IMR-90 (cell line): ENCODE measurements around the gene USP17L13. TPM values are rescaled to one million over a fixed set of nuclear protein-coding genes. Genes with fewer than 3 reads are reported as not detected.
"Not testable (repeated sequence)": the region's sequence is repeated elsewhere in the genome, so short reads cannot be mapped to it uniquely, and the experiment has no call there.

Source experiments
- ATAC-seq: fragments of 200-7000 bp; cut with Tn5 transposase; 2 replicates; pipeline ENCODE4 v1.9.1; 2020; ENCODE audit warnings: low read depth, mild to moderate bottlenecking, moderate library complexity
- BruUV-seq: library from RNA; stranded (reverse); fragments of 400-500 nt; replicated peaks from 2 replicates; lab custom pipeline; 2021; lab: Mats Ljungman, UMichigan
- CTCF ChIA-PET: fragments of 300-600 bp; formaldehyde crosslinking; extraction: SDS; loops from one replicate; lab custom pipeline; 2021; ENCODE audit warnings: antibody characterized with exemption; lab: Yijun Ruan, JAX
- POLR2A ChIA-PET: fragments of 300-600 bp; sonication (Branson Sonifier 250); formaldehyde crosslinking; loops from one replicate; lab custom pipeline; 2022; ENCODE audit warnings: antibody characterized with exemption; ENCODE audit not compliant: unreplicated experiment; lab: Charles Lee
- DNase-seq: peaks from one replicate; pipeline ENCODE4 v3.0.0; 2013
- H2AFZ ChIP-seq: replicated peaks from 2 replicates; pipeline ENCODE3; 2013; ENCODE audit warnings: low read length, mild to moderate bottlenecking; ENCODE audit not compliant: poor library complexity
- H2AK5ac ChIP-seq: 2 replicates; pipeline ENCODE4 v1.6.1; 2013; ENCODE audit warnings: low read depth, low read length, inconsistent platforms
- H2AK9ac ChIP-seq: replicated peaks from 2 replicates; pipeline ENCODE3; 2013; ENCODE audit warnings: mild to moderate bottlenecking, low read depth, low read length, moderate library complexity; ENCODE audit not compliant: poor library complexity
- H2BK120ac ChIP-seq: 2 replicates; pipeline ENCODE4 v1.6.1; 2013; ENCODE audit warnings: low read depth, low read length, inconsistent platforms
- H2BK15ac ChIP-seq: 3 replicates; pipeline ENCODE4 v1.6.1; 2013; ENCODE audit warnings: low read depth, low read length, inconsistent platforms
- H2BK20ac ChIP-seq: 2 replicates; pipeline ENCODE4 v1.6.1; 2013; ENCODE audit warnings: low read depth, mild to moderate bottlenecking, inconsistent platforms, low read length, moderate library complexity
- H2BK5ac ChIP-seq: 2 replicates; pipeline ENCODE4 v1.6.1; 2013; ENCODE audit warnings: mild to moderate bottlenecking, low read depth, low read length, inconsistent platforms; ENCODE audit not compliant: poor library complexity, severe bottlenecking
- H3K14ac ChIP-seq: replicated peaks from 2 replicates; pipeline ENCODE4 v1.6.1; 2013; ENCODE audit warnings: low read depth, low read length, inconsistent platforms
- H3K18ac ChIP-seq: 2 replicates; pipeline ENCODE4 v1.6.1; 2013; ENCODE audit warnings: low read depth, low read length, control low read depth
- H3K23ac ChIP-seq: 2 replicates; pipeline ENCODE4 v1.6.1; 2013; ENCODE audit warnings: low read depth, low read length, inconsistent platforms
- H3K27ac ChIP-seq: 2 replicates; pipeline ENCODE4 v1.5.1; 2013; ENCODE audit warnings: mild to moderate bottlenecking, control low read depth, low read length; ENCODE audit not compliant: insufficient read depth
- H3K27me3 ChIP-seq: 2 replicates; pipeline ENCODE4 v1.6.1; 2013; ENCODE audit warnings: low read length; ENCODE audit not compliant: control insufficient read depth, insufficient read depth
- H3K36me3 ChIP-seq: 2 replicates; pipeline ENCODE4 v1.6.1; 2013; ENCODE audit warnings: low read length, mixed read lengths; ENCODE audit not compliant: control insufficient read depth, insufficient read depth
- H3K4ac ChIP-seq: 2 replicates; pipeline ENCODE4 v1.6.1; 2013; ENCODE audit warnings: low read depth, low read length, inconsistent platforms
- H3K4me1 ChIP-seq: 2 replicates; pipeline ENCODE4 v1.6.1; 2013; ENCODE audit warnings: low read length, mixed read lengths; ENCODE audit not compliant: control insufficient read depth, insufficient read depth
- H3K4me2 ChIP-seq: 2 replicates; pipeline ENCODE4 v1.6.1; 2013; ENCODE audit warnings: low read depth, mild to moderate bottlenecking, control low read depth, low read length, moderate library complexity
- H3K4me3 ChIP-seq: 2 replicates; pipeline ENCODE4 v1.5.1; 2013; ENCODE audit warnings: low read depth, mild to moderate bottlenecking, control low read depth, low read length, moderate library complexity; ENCODE audit not compliant: insufficient read depth
- H3K56ac ChIP-seq: 2 replicates; pipeline ENCODE4 v1.6.1; 2013; ENCODE audit warnings: low read length, inconsistent platforms; ENCODE audit not compliant: insufficient read depth; ENCODE audit errors: extremely low read depth
- H3K79me1 ChIP-seq, 2 experiments: 2 replicates each; pipeline ENCODE4 v1.6.1; 2013; ENCODE audit warnings: low read length in 2 of 2, inconsistent platforms in 1 of 2, low read depth in 1 of 2
- H3K9ac ChIP-seq: 2 replicates; pipeline ENCODE4 v1.6.1; 2013; ENCODE audit warnings: low read depth, low read length, control low read depth
- H3K9me1 ChIP-seq: 2 replicates; pipeline ENCODE4 v1.6.1; 2013; ENCODE audit warnings: low read length, inconsistent platforms; ENCODE audit not compliant: insufficient read depth
- H3K9me3 ChIP-seq: 2 replicates; pipeline ENCODE4 v1.6.1; 2013; ENCODE audit warnings: low read length; ENCODE audit not compliant: control insufficient read depth, insufficient read depth
- H4K20me1 ChIP-seq: 2 replicates; pipeline ENCODE4 v1.6.1; 2013; ENCODE audit warnings: low read length, inconsistent platforms; ENCODE audit not compliant: insufficient read depth
- H4K5ac ChIP-seq: 2 replicates; pipeline ENCODE4 v1.6.1; 2013; ENCODE audit warnings: mild to moderate bottlenecking, low read depth, low read length, control low read depth
- H4K8ac ChIP-seq, 2 experiments: 2 replicates each; pipeline ENCODE4 v1.6.1; 2013; ENCODE audit warnings: low read depth in 2 of 2, low read length in 2 of 2, control low read depth in 1 of 2, inconsistent platforms in 1 of 2
- H4K91ac ChIP-seq: 2 replicates; pipeline ENCODE4 v1.6.1; 2013; ENCODE audit warnings: low read depth, low read length, inconsistent platforms; ENCODE audit not compliant: insufficient read depth
- WGBS, 2 experiments: methylation state at CpG; one replicate each; pipeline versions ENCODE4 v1.1.5 to v1.1.7; 2013; ENCODE audit warnings: missing lambda C conversion rate in 2 of 2; ENCODE audit not compliant: insufficient read length in 1 of 2; ENCODE audit errors: extremely low coverage in 2 of 2; 5-methylcytosine and 5-hydroxymethylcytosine counted together
- dilution Hi-C: fragments of 300-500 bp; cut with HindIII; formaldehyde crosslinking; loops from one replicate; pipeline ENCODE4 v1.14.3; 2018; ENCODE audit warnings: low sequenced_read_pairs; ENCODE audit not compliant: unreplicated experiment
- in situ Hi-C: fragments of 300-500 bp; cut with MboI; formaldehyde crosslinking; loops from 3 replicates; pipeline ENCODE4 v1.14.3; 2019; ENCODE audit warnings: low sequenced_read_pairs, inconsistent platforms, mixed read lengths
- intact Hi-C: fragments of 100-400 bp; cut with micrococcal nuclease; formaldehyde crosslinking; loops from 2 replicates; pipeline ENCODE4 v1.10.0; 2022
- polyA plus RNA-seq, 3 experiments: library from polyadenylated mRNA; depleted of rRNA; stranded (reverse); fragments of >200 nt; gene quantifications; 2 replicates each; pipeline ENCODE4 v1.2.3, GENCODE V29; 2012; ENCODE audit warnings: low replicate concordance in 1 of 3
- total RNA-seq: library from RNA; depleted of rRNA; stranded (reverse); fragments of >200 nt; gene quantifications from 2 replicates; pipeline ENCODE4 v1.2.3, GENCODE V29; 2012

Gene USP17L13
- total and polyA plus RNA-seq, 2 of the 4 experiments (the other 2 are of a cell fraction) = not detected

- H3K79me1 ChIP-seq, POLR2A ChIA-PET, BruUV-seq, H3K23ac ChIP-seq, in situ Hi-C loops, H2AK5ac ChIP-seq, H2BK20ac ChIP-seq, H2BK15ac ChIP-seq, H3K4ac ChIP-seq, H4K20me1 ChIP-seq, H3K36me3 ChIP-seq, H2BK120ac ChIP-seq, H3K4me2 ChIP-seq, H4K5ac ChIP-seq, dilution Hi-C loops, H4K91ac ChIP-seq, H3K14ac ChIP-seq, ATAC-seq, intact Hi-C loops, H3K56ac ChIP-seq, H3K9me1 ChIP-seq, H2AK9ac ChIP-seq, H3K9me3 ChIP-seq, H3K27me3 ChIP-seq, H3K27ac ChIP-seq, DNase-seq, H2AFZ ChIP-seq, H3K18ac ChIP-seq, H3K4me1 ChIP-seq, H4K8ac ChIP-seq, H2BK5ac ChIP-seq, H3K4me3 ChIP-seq, CTCF ChIA-PET, H3K9ac ChIP-seq: not testable (repeated sequence)
- WGBS, 2 experiments = no CpG with 5 or more reads among the region's 13 CpGs
These were observed 37.9 kb downstream of the USP17L13 start, which contains the start of gene USP17L21 for GRCh38 chr4:9262572-9262971. TSS of gene USP17L21 (plus strand) at chr4:9262872. CDS start at chr4:9262872, 0 bp downstream.

GRCh38 chr4:9267319-9267718 lies 42.6 kb downstream of the USP17L13 start, which contains the start of gene USP17L22:
TSS of gene USP17L22 (plus strand) at chr4:9267619. CDS start at chr4:9267619, 0 bp downstream.
- POLR2A ChIA-PET, H3K9me1 ChIP-seq, H3K23ac ChIP-seq, H3K27ac ChIP-seq, H4K20me1 ChIP-seq, H4K5ac ChIP-seq, intact Hi-C loops, H3K4me3 ChIP-seq, H2AK5ac ChIP-seq, ATAC-seq, H2AK9ac ChIP-seq, H3K79me1 ChIP-seq, H3K4me1 ChIP-seq, DNase-seq, H3K56ac ChIP-seq, H3K27me3 ChIP-seq, dilution Hi-C loops, H2BK5ac ChIP-seq, H3K36me3 ChIP-seq, H2BK20ac ChIP-seq, CTCF ChIA-PET, H3K4me2 ChIP-seq, H3K4ac ChIP-seq, H3K18ac ChIP-seq, H4K8ac ChIP-seq, H2BK120ac ChIP-seq, H2AFZ ChIP-seq, in situ Hi-C loops, H3K9me3 ChIP-seq, H3K14ac ChIP-seq, BruUV-seq, H2BK15ac ChIP-seq, H3K9ac ChIP-seq, H4K91ac ChIP-seq: not testable (repeated sequence)
- WGBS, 2 experiments = no CpG with 5 or more reads among the region's 15 CpGs
